Suprapubic skin (tissue), 4 donors: ENCODE results near the gene DCTN2.

ENCODE experiments used
- EP300 ChIP-seq: sonication (generic); formaldehyde crosslinking; IDR thresholded peaks from one replicate; pipeline ENCODE4 v1.6.1; 2017; ENCODE audit warnings: antibody characterized with exemption
- POLR2A ChIP-seq, 2 donors: fragments of 450-650 bp; IDR thresholded peaks; one replicate each; pipeline ENCODE4 v1.6.1; 2017; ENCODE audit warnings: antibody characterized with exemption in 2 of 2, mild to moderate bottlenecking in 2 of 2, moderate library complexity in 2 of 2
- POLR2AphosphoS5 ChIP-seq, 3 donors: sonication (generic); formaldehyde crosslinking; IDR thresholded peaks; one replicate each; pipeline ENCODE4 v1.6.1; 2017; ENCODE audit warnings: antibody characterized with exemption in 3 of 3
- TF ChIP-seq, protein P1 (sequence below), 2 donors: fragments of 200-600 bp in 1 of 2; fragments of 450-650 bp in 1 of 2; sonication (generic) in 1 of 2; IDR thresholded peaks; one replicate each; pipeline ENCODE4 v1.5.1; 2016 to 2019; ENCODE audit warnings: antibody characterized with exemption in 2 of 2, mild to moderate bottlenecking in 1 of 2, moderate library complexity in 1 of 2

DNA sequence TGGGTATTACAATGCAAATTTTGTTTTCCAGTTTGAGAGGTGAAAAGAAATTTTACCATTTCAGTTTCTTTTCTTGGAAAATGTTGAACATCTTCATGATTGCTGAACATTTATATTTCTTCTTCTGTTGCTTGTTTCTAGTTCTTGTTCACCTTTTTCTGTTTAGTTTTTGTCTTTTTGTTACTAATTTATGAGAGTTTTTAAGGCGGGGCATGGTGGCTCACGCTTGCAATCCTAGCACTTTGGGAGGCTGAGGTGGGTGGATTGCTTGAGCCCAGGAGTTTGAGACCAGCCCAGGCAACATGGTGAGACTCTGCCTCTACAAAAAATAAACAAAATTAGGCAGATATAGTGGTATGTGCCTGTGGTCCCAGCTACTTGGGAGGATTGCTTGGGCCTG, 13.5 kb upstream of the DCTN2 start:
- TF ChIP-seq, protein P1, sequence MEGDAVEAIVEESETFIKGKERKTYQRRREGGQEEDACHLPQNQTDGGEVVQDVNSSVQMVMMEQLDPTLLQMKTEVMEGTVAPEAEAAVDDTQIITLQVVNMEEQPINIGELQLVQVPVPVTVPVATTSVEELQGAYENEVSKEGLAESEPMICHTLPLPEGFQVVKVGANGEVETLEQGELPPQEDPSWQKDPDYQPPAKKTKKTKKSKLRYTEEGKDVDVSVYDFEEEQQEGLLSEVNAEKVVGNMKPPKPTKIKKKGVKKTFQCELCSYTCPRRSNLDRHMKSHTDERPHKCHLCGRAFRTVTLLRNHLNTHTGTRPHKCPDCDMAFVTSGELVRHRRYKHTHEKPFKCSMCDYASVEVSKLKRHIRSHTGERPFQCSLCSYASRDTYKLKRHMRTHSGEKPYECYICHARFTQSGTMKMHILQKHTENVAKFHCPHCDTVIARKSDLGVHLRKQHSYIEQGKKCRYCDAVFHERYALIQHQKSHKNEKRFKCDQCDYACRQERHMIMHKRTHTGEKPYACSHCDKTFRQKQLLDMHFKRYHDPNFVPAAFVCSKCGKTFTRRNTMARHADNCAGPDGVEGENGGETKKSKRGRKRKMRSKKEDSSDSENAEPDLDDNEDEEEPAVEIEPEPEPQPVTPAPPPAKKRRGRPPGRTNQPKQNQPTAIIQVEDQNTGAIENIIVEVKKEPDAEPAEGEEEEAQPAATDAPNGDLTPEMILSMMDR (IDR thresholded peaks at IDR 0.05), result no peak
- TF ChIP-seq POLR2A (IDR thresholded peaks at IDR 0.05) (no peak), POLR2AphosphoS5 (IDR thresholded peaks at IDR 0.05) (no peak), EP300 (no peak)
